HepG2 (cell line): ENCODE measurements around the gene TADA1. TPM values are rescaled to one million over a fixed set of nuclear protein-coding genes. Genes with fewer than 3 reads are reported as not detected.

Experiments
- ATAC-seq: fragments of 200-7000 bp; cut with Tn5 transposase; 3 replicates; pipeline ENCODE4 v1.9.1; 2020; ENCODE audit warnings: mild to moderate bottlenecking, moderate library complexity
- BruUV-seq: library from RNA; stranded (reverse); fragments of 400-500 nt; replicated peaks from 2 replicates; lab custom pipeline; 2021; lab: Mats Ljungman, UMichigan
- CTCF ChIA-PET: fragments of 300-600 bp; formaldehyde crosslinking; extraction: SDS; loops from one replicate; lab custom pipeline; 2021; ENCODE audit warnings: low total read pairs, inconsistent platforms, low intra/inter-chr PET ratio; lab: Yijun Ruan, JAX
- POLR2A ChIA-PET: fragments of 350-600 bp; sonication (Branson Sonifier 250); formaldehyde crosslinking; loops from one replicate; lab custom pipeline; 2020; ENCODE audit warnings: antibody characterized with exemption, inconsistent platforms; lab: Yijun Ruan, JAX
- DNase-seq: peaks from one replicate; pipeline ENCODE4 v3.0.0-alpha.2; 2015; ENCODE audit warnings: low spot score
- FAIRE-seq: peaks from 3 replicates; lab custom pipeline; 2011; peaks lifted over from hg19 to GRCh38; lab: Jason Lieb, UNC
- H2AFZ ChIP-seq: one replicate; pipeline ENCODE4 v1.6.1; 2011; ENCODE audit warnings: low read length, inconsistent platforms
- H3K27ac ChIP-seq: fragments of 300-600 bp; 3 replicates; pipeline ENCODE4 v1.8.0; 2011; ENCODE audit warnings: mixed run types, mild to moderate bottlenecking, mixed read lengths, low read length, inconsistent platforms; ENCODE audit not compliant: insufficient read depth; ENCODE audit errors: extremely low read length
- H3K27me3 ChIP-seq, 2 experiments: fragments of 200-600 bp in 1 of 2; 2 replicates in 1 of 2; 3 replicates in 1 of 2; pipeline versions ENCODE4 v1.6.0 to v1.8.0; 2011; ENCODE audit warnings: low read length in 2 of 2, mild to moderate bottlenecking in 2 of 2, moderate library complexity in 2 of 2, inconsistent platforms in 1 of 2; ENCODE audit not compliant: insufficient read depth in 2 of 2, control insufficient read depth in 1 of 2
- H3K36me3 ChIP-seq, 2 experiments: fragments of 200-600 bp in 1 of 2; replicated peaks in 1 of 2; 2 replicates in 1 of 2; 3 replicates in 1 of 2; pipeline versions ENCODE4 v1.5.1 to v1.8.0; 2011; ENCODE audit warnings: low read length in 2 of 2, inconsistent platforms in 1 of 2; ENCODE audit not compliant: insufficient read depth in 2 of 2, control insufficient read depth in 1 of 2
- H3K4me1 ChIP-seq: 2 replicates; pipeline ENCODE4 v1.5.1; 2012; ENCODE audit warnings: low read length, inconsistent platforms; ENCODE audit not compliant: insufficient read depth
- H3K4me2 ChIP-seq: 2 replicates; pipeline ENCODE4 v1.6.0; 2011; ENCODE audit warnings: low read depth, low read length, inconsistent platforms
- H3K4me3 ChIP-seq, 3 experiments: fragments of 200-600 bp in 1 of 3; sonication (generic), shearing (Covaris generic) in 1 of 3; replicated peaks in 1 of 3; 2 replicates each; pipeline ENCODE4 v1.5.1; 2011 to 2016; ENCODE audit warnings: low read length in 3 of 3, inconsistent platforms in 2 of 3, low read depth in 2 of 3, mild to moderate bottlenecking in 2 of 3, control low read depth in 1 of 3, mixed read lengths in 1 of 3; ENCODE audit not compliant: insufficient read depth in 1 of 3
- H3K79me2 ChIP-seq: one replicate; pipeline ENCODE4 v1.6.1; 2011; ENCODE audit warnings: low read length, inconsistent platforms; ENCODE audit not compliant: insufficient read depth
- H3K9ac ChIP-seq: 2 replicates; pipeline ENCODE4 v1.6.0; 2011; ENCODE audit warnings: mild to moderate bottlenecking, low read depth, low read length, inconsistent platforms; ENCODE audit not compliant: insufficient read depth
- H3K9me3 ChIP-seq: 2 replicates; pipeline ENCODE4 v1.5.1; 2012; ENCODE audit warnings: mild to moderate bottlenecking, low read length
- H4K20me1 ChIP-seq: 2 replicates; pipeline ENCODE4 v1.6.0; 2011; ENCODE audit warnings: inconsistent platforms, mild to moderate bottlenecking, low read length, moderate library complexity; ENCODE audit not compliant: insufficient read depth
- ATF1 ChIP-seq: IDR thresholded peaks from 2 replicates; pipeline ENCODE4 v1.6.1; 2016; ENCODE audit warnings: mild to moderate bottlenecking, control low read depth
- DR1 ChIP-seq: sonication (generic); formaldehyde crosslinking; IDR thresholded peaks from 2 replicates; pipeline ENCODE4 v1.8.0; 2021; ENCODE audit warnings: mild to moderate bottlenecking, missing genetic modification reagents, inconsistent platforms
- EP300 ChIP-seq, 3 experiments: sonication (generic) in 1 of 3; formaldehyde crosslinking in 1 of 3; IDR thresholded peaks; 2 replicates each; pipeline versions ENCODE4 v1.5.1 to v1.6.1; 2011 to 2020; ENCODE audit warnings: low read depth in 2 of 3, low read length in 2 of 3, borderline replicate concordance in 1 of 3, improper control_type of control experiment in 1 of 3, mild to moderate bottlenecking in 1 of 3, missing genetic modification reagents in 1 of 3, moderate library complexity in 1 of 3
- FOXJ3 ChIP-seq: sonication (generic); formaldehyde crosslinking; IDR thresholded peaks from 2 replicates; pipeline ENCODE4 v1.4.0; 2020; ENCODE audit warnings: missing genetic modification reagents, mild to moderate bottlenecking, borderline replicate concordance
- HDAC2 ChIP-seq: sonication (generic); formaldehyde crosslinking; IDR thresholded peaks from 2 replicates; pipeline ENCODE4 v1.4.0; 2020; ENCODE audit warnings: missing genetic modification reagents
- KDM4B ChIP-seq: sonication (generic); formaldehyde crosslinking; IDR thresholded peaks from 2 replicates; pipeline ENCODE4 v1.4.0; 2020; ENCODE audit warnings: missing genetic modification reagents
- PHF20 ChIP-seq: sonication (generic); formaldehyde crosslinking; IDR thresholded peaks from 2 replicates; pipeline ENCODE4 v1.5.0; 2020; ENCODE audit warnings: mild to moderate bottlenecking, missing genetic modification reagents
- SMC3 ChIP-seq: IDR thresholded peaks from 2 replicates; pipeline ENCODE4 v1.6.1; 2011; ENCODE audit warnings: low read length, improper control_type of control experiment
- XBP1 ChIP-seq: sonication (generic); formaldehyde crosslinking; IDR thresholded peaks from 2 replicates; pipeline ENCODE4 v1.5.0; 2020; ENCODE audit warnings: missing genetic modification reagents
- ZBED4 ChIP-seq: sonication (generic); formaldehyde crosslinking; IDR thresholded peaks from 2 replicates; pipeline ENCODE4 v1.4.0; 2020; ENCODE audit warnings: missing genetic modification reagents, borderline replicate concordance
- ZNF3 ChIP-seq: IDR thresholded peaks from 2 replicates; pipeline ENCODE4 v1.7.0; 2017; ENCODE audit warnings: inconsistent platforms
- ZNF549 ChIP-seq: sonication (generic); formaldehyde crosslinking; IDR thresholded peaks from 2 replicates; pipeline ENCODE4 v1.5.0; 2020; ENCODE audit warnings: missing genetic modification reagents
- ZNF629 ChIP-seq: sonication (generic); formaldehyde crosslinking; conservative IDR thresholded peaks from 2 replicates; pipeline ENCODE4 v1.5.0; 2020; ENCODE audit warnings: missing genetic modification reagents
- WGBS: methylation state at CpG from one replicate; pipeline ENCODE4 v1.1.6; 2017; ENCODE audit warnings: low lambda C conversion rate; 5-methylcytosine and 5-hydroxymethylcytosine counted together
- in situ Hi-C: cut with HindIII; loops from 2 replicates; pipeline ENCODE4 v1.10.0; 2017; ENCODE audit warnings: low pct_unique_long_range_greater_than_20kb; ENCODE audit not compliant: extremely low pct_ligation_motif_present
- intact Hi-C: fragments of 100-400 bp; cut with micrococcal nuclease; formaldehyde crosslinking; loops from one replicate; pipeline ENCODE4 v1.10.0; 2022; ENCODE audit not compliant: unreplicated experiment
- polyA plus RNA-seq, 8 experiments: library from polyadenylated mRNA; depleted of rRNA in 3 of 8; stranded (reverse) in 7 of 8; unstranded in 1 of 8; fragments of >200 nt; fragmentation: Illumina TruSeq in 4 of 8; extraction: Trizol in 4 of 8; gene quantifications; 2 replicates each; pipeline versions ENCODE4 v1.2.1 to v1.2.3, GENCODE V29; 2011 to 2016; ENCODE audit warnings: low read depth in 4 of 8, missing spikeins in 1 of 8, mixed read lengths in 1 of 8; ENCODE audit not compliant: insufficient read depth in 1 of 8
- total RNA-seq, 5 experiments: library from RNA; depleted of rRNA; stranded (reverse); fragments of >200 nt; fragmentation: Illumina TruSeq; extraction: Trizol; gene quantifications; 2 replicates each; pipeline ENCODE4 v1.2.3, GENCODE V29; 2016; ENCODE audit warnings: low read depth in 1 of 5
- TF ChIP-seq, protein P1 (sequence below): sonication (generic); formaldehyde crosslinking; IDR thresholded peaks from 2 replicates; pipeline ENCODE4 v1.8.0; 2022; ENCODE audit warnings: missing genetic modification reagents, mild to moderate bottlenecking, inconsistent platforms, borderline replicate concordance
- TF ChIP-seq, protein P2 (sequence below): sonication (generic); formaldehyde crosslinking; IDR thresholded peaks from 2 replicates; pipeline ENCODE4 v1.4.0; 2020; ENCODE audit warnings: mild to moderate bottlenecking, missing genetic modification reagents
- TF ChIP-seq, protein P3 (sequence below): sonication (generic); formaldehyde crosslinking; IDR thresholded peaks from 2 replicates; pipeline ENCODE4 v1.8.0; 2022; ENCODE audit warnings: missing genetic modification reagents, mild to moderate bottlenecking, moderate library complexity, borderline replicate concordance

TADA1 gene
- total and polyA plus RNA-seq, 2 of the 13 experiments (the other 11 are each of a cell fraction or from before 2014, with no cell fraction given) = 28.3 to 29.1 TPM

GRCh38 chr1:166876540-166876838 lies 425 bp upstream of the TADA1 start (continued):
- TF ChIP-seq KDM4B (CRISPR knock-in tag) = 0 out of 2 replicates have a peak, but pooled peaks have one; percentile 7
- TF ChIP-seq, protein P1, sequence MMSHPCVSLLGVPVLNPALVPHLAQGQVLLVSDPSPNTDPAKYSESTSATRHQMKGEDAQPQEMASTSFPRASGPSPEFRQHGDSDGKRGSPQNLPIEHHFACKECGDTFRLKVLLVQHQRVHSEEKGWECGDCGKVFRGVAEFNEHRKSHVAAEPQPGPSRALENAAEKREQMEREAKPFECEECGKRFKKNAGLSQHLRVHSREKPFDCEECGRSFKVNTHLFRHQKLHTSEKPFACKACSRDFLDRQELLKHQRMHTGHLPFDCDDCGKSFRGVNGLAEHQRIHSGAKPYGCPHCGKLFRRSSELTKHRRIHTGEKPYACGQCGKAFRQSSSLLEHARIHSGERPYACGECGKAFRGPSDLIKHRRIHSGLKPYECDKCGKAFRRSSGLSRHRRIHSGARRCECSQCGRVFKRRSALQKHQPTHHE (CRISPR knock-in tag) = 0 out of 2 replicates have a peak, but pooled peaks have one; percentile 21
- peak; percentile 7; the same call in 1 of the 2 replicates for TF ChIP-seq ZBED4
- no peak for TF ChIP-seq PHF20 (CRISPR knock-in tag)
- TF ChIP-seq FOXJ3 (CRISPR knock-in tag) = 0 out of 2 replicates have a peak, but pooled peaks have one; percentile 30

DNA sequence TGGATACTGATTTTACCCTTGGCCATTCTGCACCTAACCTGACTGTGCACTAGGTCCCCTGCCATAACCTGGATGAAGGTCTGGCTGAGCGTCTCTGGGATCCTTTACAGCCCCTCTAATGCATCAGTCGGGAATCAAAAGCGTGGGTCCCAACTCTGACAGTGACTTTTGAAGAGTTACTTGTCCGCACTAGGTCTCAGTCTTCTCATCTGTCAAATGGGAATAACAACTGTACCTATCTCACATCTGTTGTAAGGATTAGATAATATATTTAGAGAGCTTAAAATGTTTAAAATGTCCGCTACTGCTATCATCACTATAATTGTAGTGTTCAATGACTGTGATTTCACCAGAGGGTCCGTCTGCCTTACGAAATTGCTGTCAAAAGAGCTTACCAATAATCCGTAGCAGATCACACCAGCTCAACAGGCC lies 746 bp downstream of the TADA1 start:
- WGBS = 8% methylated on average over 8 of the region's 8 CpGs
- Histone ChIP-seq H3K9me3 (no peaks in the 10 kb centered on the region), H2AFZ (no peak overlapping the region), H3K36me3 (no peaks in the 10 kb centered on the region; a peak in 1 of 5 replicates), H3K27me3 (no peaks in the 10 kb centered on the region; a peak in 1 of 5 replicates), H3K4me1 (peaks cover 64% of the 10 kb centered on the region), H4K20me1 (peaks cover 12% of the 10 kb centered on the region), H3K4me2 (peak overlapping the region; percentile 87), H3K79me2 (peaks cover 47% of the 10 kb centered on the region), H3K9ac (peak overlapping the region; percentile 93), H3K4me3 (peak overlapping the region; percentile 86 to 93 (median 92)), H3K27ac (peak overlapping the region; percentile 99)
- no peak for ATAC-seq
- POLR2A ChIA-PET = interaction anchor here (1.6 to 3.5 kb wide), 3 partner anchors 32 to 36 kb away, joined by 5 to 41 read pairs (median 7); partner anchors contain the start of gene POGK
- no peak for FAIRE-seq
- in situ Hi-C loops (no loop called here), intact Hi-C loops (loop anchor here (1.0 kb wide), 1 partner anchor 36 kb away; the partner anchor contains the start of gene POGK)
- CTCF ChIA-PET = no interaction called here
- no peak for DNase-seq
- BruUV-seq = no TSS peak
- TF ChIP-seq XBP1 (CRISPR knock-in tag) = 0 out of 2 replicates have a peak, but pooled peaks have one; percentile 4
- TF ChIP-seq, protein P2, sequence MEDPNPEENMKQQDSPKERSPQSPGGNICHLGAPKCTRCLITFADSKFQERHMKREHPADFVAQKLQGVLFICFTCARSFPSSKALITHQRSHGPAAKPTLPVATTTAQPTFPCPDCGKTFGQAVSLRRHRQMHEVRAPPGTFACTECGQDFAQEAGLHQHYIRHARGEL = no peak
- TF ChIP-seq, protein P3, sequence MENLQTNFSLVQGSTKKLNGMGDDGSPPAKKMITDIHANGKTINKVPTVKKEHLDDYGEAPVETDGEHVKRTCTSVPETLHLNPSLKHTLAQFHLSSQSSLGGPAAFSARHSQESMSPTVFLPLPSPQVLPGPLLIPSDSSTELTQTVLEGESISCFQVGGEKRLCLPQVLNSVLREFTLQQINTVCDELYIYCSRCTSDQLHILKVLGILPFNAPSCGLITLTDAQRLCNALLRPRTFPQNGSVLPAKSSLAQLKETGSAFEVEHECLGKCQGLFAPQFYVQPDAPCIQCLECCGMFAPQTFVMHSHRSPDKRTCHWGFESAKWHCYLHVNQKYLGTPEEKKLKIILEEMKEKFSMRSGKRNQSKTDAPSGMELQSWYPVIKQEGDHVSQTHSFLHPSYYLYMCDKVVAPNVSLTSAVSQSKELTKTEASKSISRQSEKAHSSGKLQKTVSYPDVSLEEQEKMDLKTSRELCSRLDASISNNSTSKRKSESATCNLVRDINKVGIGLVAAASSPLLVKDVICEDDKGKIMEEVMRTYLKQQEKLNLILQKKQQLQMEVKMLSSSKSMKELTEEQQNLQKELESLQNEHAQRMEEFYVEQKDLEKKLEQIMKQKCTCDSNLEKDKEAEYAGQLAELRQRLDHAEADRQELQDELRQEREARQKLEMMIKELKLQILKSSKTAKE (CRISPR knock-in tag) = no peak
- no peak for TF ChIP-seq ATF1
- TF ChIP-seq ZNF549 = no peak
- no peak for TF ChIP-seq EP300 (IDR thresholded peaks at IDR 0.05; ENCODE audit: low read depth in 2 of 2, low read length in 2 of 2)
- TF ChIP-seq EP300 (CRISPR knock-in tag; IDR thresholded peaks at IDR 0.05; ENCODE audit: borderline replicate concordance) = no peak
- no peak for TF ChIP-seq SMC3
- peak; percentile 49; the same call in 1 of the 2 replicates for TF ChIP-seq HDAC2
- no peak for TF ChIP-seq DR1
- TF ChIP-seq ZNF629 (CRISPR knock-in tag) = peak; percentile 98
- TF ChIP-seq ZNF3 (CRISPR knock-in tag) = peak; percentile 49; the same call in 1 of the 2 replicates
